ENCODE measurements around the gene SACS. TPM values are rescaled to one million over a fixed set of nuclear protein-coding genes. Genes with fewer than 3 reads are reported as not detected.
"Not testable (repeated sequence)": the region's sequence is repeated elsewhere in the genome, so short reads cannot be mapped to it uniquely, and the experiment has no call there.

The SACS gene
- total and polyA plus RNA-seq, 2 of the 4 experiments (the other 2 are of a cell fraction): 14.7 to 121 TPM

- H4K5ac ChIP-seq (ENCODE audit: low read depth, low read length): no peak overlapping the region
- no TSS peak for BruUV-seq (replicated peaks)
- H3K4me3 ChIP-seq (ENCODE audit: insufficient read depth, low read depth, low read length): no peak overlapping the region
- no peak overlapping the region for H3K4ac ChIP-seq (ENCODE audit: low read depth, low read length)
- DNase-seq: peak; percentile 15
- no peak overlapping the region for H3K18ac ChIP-seq (ENCODE audit: low read depth, low read length)
- H2AFZ ChIP-seq (replicated peaks; ENCODE audit: low read length, poor library complexity): peak overlapping the region; percentile 69
- no peak overlapping the region for H3K23ac ChIP-seq (ENCODE audit: low read depth, low read length)
- POLR2A ChIA-PET (ENCODE audit: unreplicated experiment): no interaction called here
- no peak for TF ChIP-seq FOS (IDR thresholded peaks at IDR 0.05; ENCODE audit: low read depth, low read length)
- no peak for TF ChIP-seq MAFK (IDR thresholded peaks at IDR 0.05; ENCODE audit: low read depth, low read length)
- TF ChIP-seq, protein P1, sequence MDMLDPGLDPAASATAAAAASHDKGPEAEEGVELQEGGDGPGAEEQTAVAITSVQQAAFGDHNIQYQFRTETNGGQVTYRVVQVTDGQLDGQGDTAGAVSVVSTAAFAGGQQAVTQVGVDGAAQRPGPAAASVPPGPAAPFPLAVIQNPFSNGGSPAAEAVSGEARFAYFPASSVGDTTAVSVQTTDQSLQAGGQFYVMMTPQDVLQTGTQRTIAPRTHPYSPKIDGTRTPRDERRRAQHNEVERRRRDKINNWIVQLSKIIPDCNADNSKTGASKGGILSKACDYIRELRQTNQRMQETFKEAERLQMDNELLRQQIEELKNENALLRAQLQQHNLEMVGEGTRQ (IDR thresholded peaks at IDR 0.05; ENCODE audit: low read depth, low read length): no peak
- no peak for TF ChIP-seq SMC3 (IDR thresholded peaks at IDR 0.05; ENCODE audit: low read depth, low read length)
- TF ChIP-seq CHD1 (IDR thresholded peaks at IDR 0.05; ENCODE audit: low read depth, low read length): no peak
- no peak for TF ChIP-seq MAZ (IDR thresholded peaks at IDR 0.05; ENCODE audit: borderline replicate concordance, low read depth, low read length)
- peaks cover 9% of the 10 kb centered on the region for H3K9me1 ChIP-seq (ENCODE audit: insufficient read depth, low read length)
- no peaks in the 10 kb centered on the region for H3K9me3 ChIP-seq (ENCODE audit: control insufficient read depth, insufficient read depth, low read length)
- 76% methylated on average over 5 of the region's 15 CpGs; no CpG with 5 or more reads in 1 of the 2 experiments for WGBS, 2 experiments (ENCODE audit: extremely low coverage in 2 of 2, insufficient read length in 1 of 2)
- H4K8ac ChIP-seq (ENCODE audit: low read depth in 2 of 2, low read length in 2 of 2): no peak overlapping the region; a peak in 1 of 4 replicates
- no peak overlapping the region for H3K14ac ChIP-seq (replicated peaks; ENCODE audit: low read depth, low read length)
- H2BK20ac ChIP-seq (ENCODE audit: low read depth, low read length): no peak overlapping the region
- H3K9ac ChIP-seq (ENCODE audit: low read depth, low read length): no peak overlapping the region
- H4K20me1 ChIP-seq (ENCODE audit: insufficient read depth, low read length): no peaks in the 10 kb centered on the region
- H3K4me2 ChIP-seq (ENCODE audit: low read depth, low read length): no peak overlapping the region
- no peak for ATAC-seq (ENCODE audit: low read depth)
- peak overlapping the region; percentile 9; the same call in 1 of the 2 replicates for H2AK5ac ChIP-seq (ENCODE audit: low read depth, low read length)
- CTCF ChIA-PET: interaction anchor here (0.6 kb wide), 1 partner anchor 102 kb away, joined by 4 read pairs; no protein-coding TSS in a partner anchor
- H3K36me3 ChIP-seq (ENCODE audit: control insufficient read depth, insufficient read depth, low read length): no peaks in the 10 kb centered on the region
- in situ Hi-C loops (cut with MboI; ENCODE audit: low sequenced_read_pairs): no loop called here
- no peaks in the 10 kb centered on the region for H3K27me3 ChIP-seq (ENCODE audit: control insufficient read depth, insufficient read depth, low read length)
- H2BK15ac ChIP-seq (ENCODE audit: low read depth, low read length): no peak overlapping the region; the same call in 2 of the 3 replicates
- H2BK5ac ChIP-seq (ENCODE audit: low read depth, low read length, poor library complexity, severe bottlenecking): no peak overlapping the region
- intact Hi-C loops (cut with micrococcal nuclease): no loop called here
- dilution Hi-C loops (cut with HindIII; ENCODE audit: low sequenced_read_pairs, unreplicated experiment): no loop called here
- no peak overlapping the region for H2AK9ac ChIP-seq (replicated peaks; ENCODE audit: low read depth, low read length, poor library complexity)
- no peak overlapping the region for H3K56ac ChIP-seq (ENCODE audit: extremely low read depth, insufficient read depth, low read length)
- peak overlapping the region; percentile 21; the same call in 1 of the 2 replicates for H4K91ac ChIP-seq (ENCODE audit: insufficient read depth, low read depth, low read length)
- H3K27ac ChIP-seq (ENCODE audit: insufficient read depth, low read length): no peak overlapping the region
- H3K79me1 ChIP-seq (ENCODE audit: low read depth in 1 of 2, low read length in 2 of 2): no peaks in the 10 kb centered on the region
- H3K4me1 ChIP-seq (ENCODE audit: control insufficient read depth, insufficient read depth, low read length): no peaks in the 10 kb centered on the region
- peak overlapping the region; percentile 1; the same call in 1 of the 2 replicates for H2BK120ac ChIP-seq (ENCODE audit: low read depth, low read length)
Observed at GRCh38 chr13:23440821-23441618, 7.5 kb upstream of the SACS start.

- H3K14ac ChIP-seq (replicated peaks; ENCODE audit: low read depth, low read length); H3K56ac ChIP-seq (ENCODE audit: extremely low read depth, insufficient read depth, low read length); POLR2A ChIA-PET (ENCODE audit: unreplicated experiment); ATAC-seq (ENCODE audit: low read depth); H3K18ac ChIP-seq (ENCODE audit: low read depth, low read length); H3K36me3 ChIP-seq (ENCODE audit: control insufficient read depth, insufficient read depth, low read length); BruUV-seq (replicated peaks); H3K4me2 ChIP-seq (ENCODE audit: low read depth, low read length); intact Hi-C loops (cut with micrococcal nuclease); H2AK5ac ChIP-seq (ENCODE audit: low read depth, low read length); H3K4me1 ChIP-seq (ENCODE audit: control insufficient read depth, insufficient read depth, low read length); H4K5ac ChIP-seq (ENCODE audit: low read depth, low read length); H3K27me3 ChIP-seq (ENCODE audit: control insufficient read depth, insufficient read depth, low read length); H3K27ac ChIP-seq (ENCODE audit: insufficient read depth, low read length); H3K9me3 ChIP-seq (ENCODE audit: control insufficient read depth, insufficient read depth, low read length); H3K4ac ChIP-seq (ENCODE audit: low read depth, low read length); H4K8ac ChIP-seq (ENCODE audit: low read depth in 2 of 2, low read length in 2 of 2); H2AK9ac ChIP-seq (replicated peaks; ENCODE audit: low read depth, low read length, poor library complexity); H3K9me1 ChIP-seq (ENCODE audit: insufficient read depth, low read length); H3K23ac ChIP-seq (ENCODE audit: low read depth, low read length); in situ Hi-C loops (cut with MboI; ENCODE audit: low sequenced_read_pairs); H2BK20ac ChIP-seq (ENCODE audit: low read depth, low read length); H3K4me3 ChIP-seq (ENCODE audit: insufficient read depth, low read depth, low read length); dilution Hi-C loops (cut with HindIII; ENCODE audit: low sequenced_read_pairs, unreplicated experiment); H2BK5ac ChIP-seq (ENCODE audit: low read depth, low read length, poor library complexity, severe bottlenecking); H3K79me1 ChIP-seq (ENCODE audit: low read depth in 1 of 2, low read length in 2 of 2); H2BK120ac ChIP-seq (ENCODE audit: low read depth, low read length); H4K20me1 ChIP-seq (ENCODE audit: insufficient read depth, low read length); H3K9ac ChIP-seq (ENCODE audit: low read depth, low read length); DNase-seq; H2BK15ac ChIP-seq (ENCODE audit: low read depth, low read length): not testable (repeated sequence)
- peak overlapping the region; percentile 69 for H2AFZ ChIP-seq (replicated peaks; ENCODE audit: low read length, poor library complexity)
- CTCF ChIA-PET: interaction anchor here (0.6 to 1.0 kb wide), 3 partner anchors 16 to 548 kb away, joined by 3 to 4 read pairs (median 3); no protein-coding TSS in a partner anchor
- no CpG with 5 or more reads among the region's 6 CpGs for WGBS, 2 experiments (ENCODE audit: extremely low coverage in 2 of 2, insufficient read length in 1 of 2)
- H4K91ac ChIP-seq (ENCODE audit: insufficient read depth, low read depth, low read length): peak overlapping the region; percentile 34
Observed at GRCh38 chr13:23440324-23440723, 6.8 kb upstream of the SACS start.

All from IMR-90 (cell line).